Hepatocyte (in vitro differentiated cells): ENCODE measurements around the gene GORASP2. TPM values are rescaled to one million over a fixed set of nuclear protein-coding genes. Genes with fewer than 3 reads are reported as not detected.

Experiments used
- DNase-seq: peaks from one replicate; pipeline ENCODE4 v3.0.0-alpha.2; 2016; ENCODE audit warnings: low spot score
- H2AFZ ChIP-seq: fragments of 200-600 bp; sonication (generic); 2 replicates; pipeline ENCODE4 v1.6.0; 2016; ENCODE audit warnings: antibody characterized with exemption, mild to moderate bottlenecking
- H3K27ac ChIP-seq: fragments of 200-600 bp; sonication (generic); 2 replicates; pipeline ENCODE4 v1.5.1; 2016; ENCODE audit warnings: mild to moderate bottlenecking
- H3K27me3 ChIP-seq: fragments of 200-600 bp; sonication (generic); 2 replicates; pipeline ENCODE4 v1.6.1; 2016
- H3K36me3 ChIP-seq: fragments of 200-600 bp; sonication (generic); replicated peaks from 2 replicates; pipeline ENCODE4 v1.5.1; 2016; ENCODE audit warnings: low read depth; ENCODE audit not compliant: insufficient read depth
- H3K4me1 ChIP-seq: fragments of 200-600 bp; sonication (generic); 2 replicates; pipeline ENCODE4 v1.5.1; 2016; ENCODE audit warnings: mild to moderate bottlenecking, moderate library complexity; ENCODE audit not compliant: insufficient read depth
- H3K4me2 ChIP-seq: fragments of 200-600 bp; sonication (generic); 2 replicates; pipeline ENCODE4 v1.6.0; 2016
- H3K4me3 ChIP-seq: fragments of 200-600 bp; sonication (generic); 2 replicates; pipeline ENCODE4 v1.5.1; 2016; ENCODE audit warnings: mild to moderate bottlenecking
- H3K79me2 ChIP-seq: fragments of 200-600 bp; sonication (generic); 2 replicates; pipeline ENCODE4 v1.6.0; 2017; ENCODE audit warnings: mild to moderate bottlenecking
- H3K9me2 ChIP-seq: fragments of 200-600 bp; sonication (generic); replicated peaks from 2 replicates; pipeline ENCODE4 v1.6.0; 2017; ENCODE audit warnings: mild to moderate bottlenecking; ENCODE audit not compliant: insufficient read depth
- H3K9me3 ChIP-seq: fragments of 200-600 bp; sonication (generic); 2 replicates; pipeline ENCODE4 v1.5.1; 2016; ENCODE audit warnings: low read depth, mild to moderate bottlenecking
- H4K20me1 ChIP-seq: fragments of 200-600 bp; sonication (generic); 2 replicates; pipeline ENCODE4 v1.6.0; 2016; ENCODE audit warnings: mild to moderate bottlenecking; ENCODE audit not compliant: insufficient read depth, poor library complexity, severe bottlenecking
- CTCF ChIP-seq: fragments of 200-600 bp; sonication (generic); IDR thresholded peaks from 2 replicates; pipeline ENCODE4 v1.5.1; 2016; ENCODE audit warnings: antibody characterized with exemption, mild to moderate bottlenecking; ENCODE audit not compliant: poor library complexity
- EZH2 ChIP-seq: fragments of 200-600 bp; sonication (generic); IDR thresholded peaks from 2 replicates; pipeline ENCODE4 v1.6.1; 2016; ENCODE audit warnings: antibody characterized with exemption, mild to moderate bottlenecking, borderline replicate concordance
- EZH2phosphoT487 ChIP-seq: fragments of 200-600 bp; sonication (generic); IDR thresholded peaks from one replicate; pipeline ENCODE4 v1.6.1; 2018; ENCODE audit warnings: antibody characterized with exemption, mild to moderate bottlenecking, low read depth, moderate library complexity; ENCODE audit not compliant: unreplicated experiment, severe bottlenecking
- WGBS: methylation state at CpG from one replicate; pipeline ENCODE4 v1.1.6; 2016; ENCODE audit warnings: low lambda C conversion rate; ENCODE audit errors: missing lambda C conversion rate; 5-methylcytosine and 5-hydroxymethylcytosine counted together
- polyA plus RNA-seq: library from polyadenylated mRNA; unstranded; fragments of >200 nt; fragmentation: Nextera tagmentation; extraction: Ambion mirVana; gene quantifications from 2 replicates; pipeline ENCODE4 v1.2.1, GENCODE V29; 2016
- total RNA-seq: library from RNA; depleted of rRNA; stranded (reverse); fragments of >200 nt; gene quantifications from 2 replicates; pipeline ENCODE4 v1.2.3, GENCODE V29; 2014

Gene GORASP2
- total and polyA plus RNA-seq, 2 experiments from 2014 or later = 50.1 to 126 TPM

DNA sequence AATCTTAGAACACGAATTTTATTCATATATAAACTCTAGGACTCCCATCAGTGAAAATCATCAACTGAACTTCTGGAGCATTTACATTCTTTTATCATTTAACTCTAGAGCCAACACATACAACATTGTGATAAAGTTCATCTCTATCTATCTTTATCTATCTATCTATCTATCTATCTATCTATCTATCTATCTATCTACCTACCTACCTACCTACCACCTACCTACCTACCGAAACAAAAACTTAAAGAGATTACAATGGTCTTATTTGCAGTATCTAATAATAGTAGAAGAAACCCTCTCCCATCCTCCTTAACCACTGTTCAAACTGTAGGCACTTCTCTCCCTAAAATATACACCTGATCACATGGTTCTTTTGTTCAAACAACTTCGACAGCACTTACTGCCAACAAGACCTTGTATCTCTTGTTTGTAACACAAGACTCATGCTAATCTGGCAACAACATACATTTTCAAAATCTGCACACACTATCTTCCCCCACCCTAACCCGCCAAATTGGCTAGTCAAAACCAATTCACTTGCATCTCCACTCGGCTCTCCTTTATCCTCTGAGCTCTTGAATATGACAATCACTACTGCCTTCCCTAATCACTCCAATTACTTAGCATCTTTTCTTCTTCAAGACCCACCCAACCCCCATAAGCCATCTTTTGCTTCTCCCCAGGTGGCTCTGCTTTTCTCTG lies 69.0 kb downstream of the GORASP2 start:
- H3K4me2 ChIP-seq = no peak overlapping the region
- H3K9me2 ChIP-seq = no peaks in the 10 kb centered on the region
- no peaks in the 10 kb centered on the region for H4K20me1 ChIP-seq
- no peaks in the 10 kb centered on the region for H3K9me3 ChIP-seq
- H3K4me1 ChIP-seq = no peaks in the 10 kb centered on the region
- DNase-seq = no peak
- no peaks in the 10 kb centered on the region for H3K27me3 ChIP-seq
- H2AFZ ChIP-seq = no peak overlapping the region
- TF ChIP-seq CTCF (no peak), EZH2 (no peak), EZH2phosphoT487 (no peak)
- WGBS = 92% methylated on average over 5 of the region's 5 CpGs
- no peaks in the 10 kb centered on the region for H3K79me2 ChIP-seq
- no peaks in the 10 kb centered on the region for H3K36me3 ChIP-seq
- no peak overlapping the region for H3K4me3 ChIP-seq
- H3K27ac ChIP-seq = no peak overlapping the region

GRCh38 chr2:170999654-171000053 lies 70.6 kb downstream of the GORASP2 start:
- Histone ChIP-seq H3K36me3 (no peaks in the 10 kb centered on the region), H3K4me2 (no peak overlapping the region), H3K9me3 (no peaks in the 10 kb centered on the region), H3K9me2 (no peaks in the 10 kb centered on the region), H3K4me3 (no peak overlapping the region), H3K4me1 (no peaks in the 10 kb centered on the region), H3K79me2 (no peaks in the 10 kb centered on the region), H3K27ac (no peak overlapping the region), H4K20me1 (no peaks in the 10 kb centered on the region), H3K27me3 (no peaks in the 10 kb centered on the region), H2AFZ (no peak overlapping the region)
- no peak for DNase-seq
- TF ChIP-seq CTCF = no peak
- WGBS = 100% methylated on average over 6 of the region's 6 CpGs

GRCh38 chr2:171004363-171004762 lies 75.3 kb downstream of the GORASP2 start:
- no peak for DNase-seq
- no peaks in the 10 kb centered on the region for H3K36me3 ChIP-seq

More at GRCh38 chr2:171004363-171004762, 75.3 kb downstream of the GORASP2 start:
- no peaks in the 10 kb centered on the region for H3K4me1 ChIP-seq
- H3K27ac ChIP-seq = no peak overlapping the region
- H3K9me2 ChIP-seq = no peaks in the 10 kb centered on the region
- 92% methylated on average over 2 of the region's 2 CpGs for WGBS
- no peak overlapping the region for H3K4me3 ChIP-seq
- H3K27me3 ChIP-seq = no peaks in the 10 kb centered on the region
- H3K79me2 ChIP-seq = no peaks in the 10 kb centered on the region
- no peaks in the 10 kb centered on the region for H4K20me1 ChIP-seq
- no peak overlapping the region for H3K4me2 ChIP-seq
- TF ChIP-seq EZH2phosphoT487 = no peak
- TF ChIP-seq EZH2 = no peak
- TF ChIP-seq CTCF = no peak
- H3K9me3 ChIP-seq = no peaks in the 10 kb centered on the region
- H2AFZ ChIP-seq = no peak overlapping the region
